Fibroblast of pulmonary artery (primary cell): ENCODE data around the gene TNFRSF25.
"Not testable (repeated sequence)": the region's sequence is repeated elsewhere in the genome, so short reads cannot be mapped to it uniquely, and the experiment has no call there.

Source experiments
- DNase-seq: peaks from one replicate; pipeline ENCODE4 v3.0.0-alpha.2; 2010; ENCODE audit warnings: low read depth
- H3K4me3 ChIP-seq: replicated peaks from 2 replicates; pipeline ENCODE4 v1.5.1; 2011; ENCODE audit warnings: low read depth, mild to moderate bottlenecking, control low read depth, low read length, moderate library complexity
- TF ChIP-seq, protein P1 (sequence below): IDR thresholded peaks from 2 replicates; pipeline ENCODE4 v1.5.1; 2011; ENCODE audit warnings: mild to moderate bottlenecking, control low read depth, low read length, inconsistent platforms; ENCODE audit errors: missing control alignments

The TNFRSF25 gene

DNA sequence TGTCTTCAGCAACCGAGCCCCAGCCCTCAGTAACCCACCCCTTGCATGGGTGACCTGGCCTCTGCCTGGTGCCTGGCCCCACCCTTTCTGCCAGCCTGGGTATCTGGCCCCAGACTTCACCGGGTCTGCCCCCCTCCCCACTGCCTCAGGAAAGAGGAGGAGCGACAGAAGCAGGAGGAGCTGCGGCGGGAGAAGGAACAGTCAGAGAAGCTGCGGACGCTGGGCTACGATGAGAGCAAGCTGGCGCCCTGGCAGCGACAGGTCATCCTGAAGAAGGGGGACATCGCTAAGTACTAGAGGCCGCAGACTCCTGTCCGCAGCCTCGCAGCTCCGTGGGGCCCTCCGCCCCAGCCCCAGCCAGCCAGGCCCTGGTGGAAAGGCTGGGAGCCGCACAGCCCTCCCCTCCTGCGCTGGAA, 6.1 kb downstream of the TNFRSF25 start:
- H3K4me3 ChIP-seq = no peak overlapping the region
- DNase-seq = no peak
- TF ChIP-seq, protein P1, sequence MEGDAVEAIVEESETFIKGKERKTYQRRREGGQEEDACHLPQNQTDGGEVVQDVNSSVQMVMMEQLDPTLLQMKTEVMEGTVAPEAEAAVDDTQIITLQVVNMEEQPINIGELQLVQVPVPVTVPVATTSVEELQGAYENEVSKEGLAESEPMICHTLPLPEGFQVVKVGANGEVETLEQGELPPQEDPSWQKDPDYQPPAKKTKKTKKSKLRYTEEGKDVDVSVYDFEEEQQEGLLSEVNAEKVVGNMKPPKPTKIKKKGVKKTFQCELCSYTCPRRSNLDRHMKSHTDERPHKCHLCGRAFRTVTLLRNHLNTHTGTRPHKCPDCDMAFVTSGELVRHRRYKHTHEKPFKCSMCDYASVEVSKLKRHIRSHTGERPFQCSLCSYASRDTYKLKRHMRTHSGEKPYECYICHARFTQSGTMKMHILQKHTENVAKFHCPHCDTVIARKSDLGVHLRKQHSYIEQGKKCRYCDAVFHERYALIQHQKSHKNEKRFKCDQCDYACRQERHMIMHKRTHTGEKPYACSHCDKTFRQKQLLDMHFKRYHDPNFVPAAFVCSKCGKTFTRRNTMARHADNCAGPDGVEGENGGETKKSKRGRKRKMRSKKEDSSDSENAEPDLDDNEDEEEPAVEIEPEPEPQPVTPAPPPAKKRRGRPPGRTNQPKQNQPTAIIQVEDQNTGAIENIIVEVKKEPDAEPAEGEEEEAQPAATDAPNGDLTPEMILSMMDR = no peak

DNA sequence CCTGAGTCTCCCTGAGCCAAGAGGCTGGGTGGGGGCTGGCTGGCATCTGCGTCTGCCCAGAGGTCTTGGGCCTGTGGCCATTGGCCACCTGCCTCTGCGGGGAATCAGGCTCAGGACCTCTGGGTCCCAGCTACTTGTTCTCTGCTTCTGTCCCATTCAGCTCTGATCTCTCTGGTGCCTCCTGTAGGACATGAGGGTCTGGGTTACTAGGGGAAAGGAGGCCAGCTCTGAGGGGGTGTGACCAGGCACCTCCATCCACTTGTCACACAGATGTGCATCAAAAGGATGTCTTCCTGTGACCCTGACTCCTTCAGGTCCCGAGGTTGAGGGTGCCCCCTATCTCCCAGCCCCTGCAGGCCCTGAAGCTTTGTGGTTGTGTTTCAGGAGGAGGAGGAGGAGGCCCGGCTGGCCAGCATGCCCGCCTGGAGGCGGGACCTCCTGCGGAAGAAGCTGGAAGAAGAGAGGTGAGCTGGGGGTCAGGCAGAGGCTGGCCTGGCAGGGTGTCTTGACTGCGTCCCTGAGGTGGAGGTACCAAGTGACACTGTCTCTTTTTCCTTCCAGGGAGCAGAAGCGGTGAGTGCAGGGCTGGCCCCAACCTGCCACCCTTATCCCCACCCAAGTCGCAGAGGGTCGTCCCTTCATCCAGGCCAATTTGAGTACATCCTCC, 9.0 kb downstream of the TNFRSF25 start:
- DNase-seq = no peak
- H3K4me3 ChIP-seq = no peak overlapping the region
- TF ChIP-seq, protein P1 = no peak

DNA sequence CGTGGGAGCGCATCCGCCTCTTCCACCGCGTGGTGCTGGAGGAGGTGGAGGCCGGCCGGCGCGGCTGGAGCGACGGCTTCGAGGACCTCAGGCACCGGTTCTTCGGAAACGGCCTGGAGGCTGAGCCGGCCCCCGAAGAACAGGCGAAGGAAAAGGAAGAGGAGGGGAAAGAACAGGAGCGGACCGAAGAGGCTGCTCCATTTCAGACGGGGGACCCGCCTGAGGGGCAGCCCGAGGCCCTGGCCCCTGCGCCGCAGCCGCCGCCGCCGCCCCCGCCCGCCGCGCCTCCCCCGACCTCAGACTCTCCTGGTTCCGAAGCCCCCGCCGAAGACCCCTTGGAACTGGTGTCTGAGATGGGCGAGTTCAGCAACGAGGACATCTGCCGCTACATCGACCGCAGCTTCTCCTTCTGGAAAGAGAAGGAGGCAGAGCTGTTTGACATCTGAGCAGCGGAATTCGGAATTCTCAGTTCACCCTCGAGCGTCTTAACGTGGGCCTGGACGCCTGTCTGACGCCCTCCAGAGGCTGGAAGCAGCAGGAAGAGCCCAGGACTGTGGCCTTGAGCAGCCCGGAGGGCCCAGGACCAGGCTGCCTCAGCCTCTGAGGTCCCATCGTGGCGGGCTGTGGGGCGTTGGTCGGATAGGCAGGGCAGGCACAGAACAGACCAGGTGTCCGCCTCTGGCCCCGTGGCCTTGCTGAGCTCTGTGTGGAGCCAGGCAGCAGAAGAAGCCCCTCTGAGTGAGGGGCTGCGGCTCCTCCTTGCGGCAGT, 10.0 kb downstream of the TNFRSF25 start:
- not testable (repeated sequence) for H3K4me3 ChIP-seq, DNase-seq

DNA sequence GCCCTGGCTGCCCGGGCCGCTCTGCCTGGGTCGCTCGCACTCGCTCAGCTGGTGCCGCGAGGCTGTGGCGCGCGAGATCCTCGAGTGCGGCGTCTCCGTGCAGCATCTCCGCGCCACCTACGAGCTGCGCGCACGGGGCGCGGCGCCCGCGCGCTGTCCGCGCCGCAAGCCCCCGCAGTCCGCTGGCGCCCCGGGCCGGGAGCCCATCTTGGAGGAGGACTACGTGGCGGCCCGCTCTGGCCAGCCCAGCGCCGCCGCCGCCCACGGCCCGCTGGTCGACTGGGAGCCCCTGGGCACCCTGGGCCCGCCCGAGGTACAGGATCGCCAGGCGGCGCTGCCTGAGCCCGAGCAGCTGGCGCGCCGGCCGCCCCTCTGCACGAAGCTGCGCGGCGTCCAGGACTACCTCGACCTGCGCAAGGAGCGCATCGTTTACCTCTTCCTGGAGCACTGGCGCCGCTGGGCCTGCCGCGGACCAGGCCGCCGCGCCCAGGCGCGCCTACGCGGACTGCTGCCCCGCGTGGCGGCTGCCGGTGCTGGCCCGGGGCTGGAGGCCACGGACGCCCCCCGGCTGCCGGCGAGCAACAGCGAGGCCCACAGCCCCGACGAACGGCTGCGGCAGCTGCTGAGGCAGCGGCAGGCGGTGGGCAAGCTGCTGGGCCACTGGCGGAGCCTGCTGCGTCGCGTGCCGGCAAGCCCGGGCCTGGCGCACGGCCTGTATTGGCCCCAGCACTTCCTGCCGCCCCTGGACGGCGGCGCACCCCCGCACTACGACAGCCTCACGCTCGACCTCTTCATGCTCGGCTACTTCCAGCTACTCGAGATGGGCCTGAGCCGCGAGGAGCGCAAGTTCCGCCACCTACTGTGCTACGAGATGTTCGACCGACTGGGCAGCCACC, 10.9 kb downstream of the TNFRSF25 start:
- H3K4me3 ChIP-seq = no peak overlapping the region
- DNase-seq = peak; percentile 25
- TF ChIP-seq, protein P1 = no peak

DNA sequence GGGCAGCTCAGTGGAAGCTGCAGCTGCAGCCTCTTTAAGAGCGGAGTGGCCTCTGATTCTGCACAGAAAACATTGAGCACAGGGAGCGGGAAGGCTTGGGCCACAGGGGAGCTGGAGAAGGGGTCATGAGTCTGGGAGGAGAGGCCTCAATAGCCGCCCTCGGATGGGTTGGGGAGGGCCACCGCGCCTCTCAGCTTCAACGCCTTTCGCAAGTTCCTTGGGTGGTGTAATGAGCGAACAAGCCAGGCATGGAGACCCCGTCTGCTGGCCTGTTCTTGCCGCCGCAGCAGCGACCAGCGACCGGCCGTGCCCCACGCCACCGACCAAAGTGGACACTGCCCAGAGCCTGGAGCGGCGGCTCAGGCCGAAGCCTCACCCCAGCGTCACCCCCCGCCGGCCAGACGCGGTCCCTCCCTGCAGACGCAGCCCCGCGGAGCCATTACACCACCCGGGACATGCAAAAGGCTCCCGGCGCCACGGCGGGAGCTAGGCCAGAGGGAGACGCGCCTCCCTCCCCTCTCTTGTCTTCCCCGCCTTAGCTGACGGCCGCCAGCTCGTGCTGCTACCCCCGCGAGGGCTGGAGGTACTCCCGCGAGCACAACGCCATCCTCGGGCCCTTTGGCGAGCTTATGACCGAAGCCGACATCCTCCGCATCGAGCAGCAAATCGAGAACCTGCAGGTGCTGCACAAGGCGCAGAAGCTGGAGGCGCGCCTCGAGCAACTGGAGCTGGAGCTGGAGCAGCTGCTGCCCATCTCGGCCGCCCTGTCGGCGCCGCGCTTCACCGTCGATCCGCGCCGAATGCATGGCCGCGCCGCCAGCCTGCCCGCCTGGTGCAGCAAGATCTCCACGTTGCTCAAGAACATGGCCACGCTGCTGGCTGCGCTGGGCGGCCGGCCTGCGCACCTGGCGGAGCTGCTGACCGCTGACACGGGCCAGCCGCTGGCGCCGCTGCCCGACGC, 11.8 kb downstream of the TNFRSF25 start:
- peak; percentile 23 for DNase-seq
- not testable (repeated sequence) for H3K4me3 ChIP-seq

DNA sequence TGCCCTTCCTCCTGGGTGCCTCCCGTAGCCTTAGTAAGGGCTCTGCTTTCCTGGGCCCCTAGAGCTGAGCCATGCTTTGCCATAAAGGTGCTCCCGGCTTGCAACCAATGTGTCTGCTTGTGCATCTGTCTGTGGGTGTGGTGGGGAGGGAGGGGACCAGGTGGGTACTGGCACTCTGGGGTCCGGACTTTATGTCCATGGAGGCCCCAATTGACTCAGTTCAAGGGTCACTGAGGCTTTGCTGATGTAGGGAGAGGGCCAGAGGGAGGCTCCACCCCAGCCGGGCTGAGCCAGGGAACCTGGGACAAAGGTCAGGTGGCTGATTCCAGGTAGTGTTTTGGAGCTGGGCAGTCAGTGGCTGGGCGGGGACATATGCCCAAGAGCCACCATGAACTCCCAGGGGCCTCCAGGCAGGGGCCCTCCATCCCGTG, 15.0 kb downstream of the TNFRSF25 start:
- TF ChIP-seq, protein P1 = no peak
- no peak overlapping the region for H3K4me3 ChIP-seq
- DNase-seq = no peak

DNA sequence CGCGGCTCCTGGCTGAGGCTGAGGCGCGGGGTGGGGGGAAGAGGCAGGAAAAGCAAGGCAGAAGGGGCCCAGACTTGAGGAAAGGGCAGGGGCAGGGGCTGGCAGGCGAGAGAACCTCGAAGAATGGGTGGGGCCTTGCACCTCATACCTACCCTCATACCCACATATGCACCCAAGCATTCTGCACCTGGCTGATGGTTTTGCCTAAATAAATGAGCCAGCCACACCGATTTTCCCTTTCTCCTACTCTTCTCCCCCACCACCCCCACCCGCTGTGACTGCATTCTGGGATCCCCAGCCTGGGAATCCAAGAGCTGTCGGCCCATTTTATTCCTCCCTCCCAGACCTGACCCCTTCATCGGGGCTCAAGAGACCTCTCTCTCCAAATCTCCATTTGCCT, 15.5 kb downstream of the TNFRSF25 start:
- DNase-seq = not testable (repeated sequence)

More for the DNA sequence above, 15.5 kb downstream of the TNFRSF25 start:
- H3K4me3 ChIP-seq = not testable (repeated sequence)
